ENCODE results near the gene NLK. TPM values are rescaled to one million over a fixed set of nuclear protein-coding genes. Genes with fewer than 3 reads are reported as not detected.

The NLK gene
- total and polyA plus RNA-seq, 2 of the 13 experiments (the other 11 are each of a cell fraction or from before 2014, with no cell fraction given) = 13.4 to 14.6 TPM

- TF ChIP-seq CSRNP1 (CRISPR knock-in tag; IDR thresholded peaks at IDR 0.05) (peak; percentile 58; the same call in 1 of the 2 replicates), PHF21A (CRISPR knock-in tag; IDR thresholded peaks at IDR 0.05) (peak; percentile 59; the same call in 1 of the 2 replicates), ZBTB25 (CRISPR knock-in tag; IDR thresholded peaks at IDR 0.05) (peak; percentile 37; the same call in 1 of the 2 replicates), CHD2 (IDR thresholded peaks at IDR 0.05; ENCODE audit: low read depth, low read length) (peak; percentile 84), KMT2B (CRISPR knock-in tag; IDR thresholded peaks at IDR 0.05) (peak; percentile 77), ETV5 (CRISPR knock-in tag; IDR thresholded peaks at IDR 0.05; ENCODE audit: borderline replicate concordance) (peak; percentile 47; the same call in 1 of the 2 replicates), TBL1XR1 (IDR thresholded peaks at IDR 0.05; ENCODE audit: borderline replicate concordance, low read length, partially characterized antibody) (no peak), ZBTB20 (CRISPR knock-in tag; IDR thresholded peaks at IDR 0.05; ENCODE audit: borderline replicate concordance, low read depth) (peak; percentile 39; the same call in 1 of the 2 replicates), MAFG (CRISPR knock-in tag; IDR thresholded peaks at IDR 0.05) (no peak), DRAP1 (CRISPR knock-in tag; IDR thresholded peaks at IDR 0.05) (peak; percentile 60; the same call in 1 of the 2 replicates), NCOA2 (CRISPR knock-in tag; IDR thresholded peaks at IDR 0.05) (no peak), ZNF224 (CRISPR knock-in tag; IDR thresholded peaks at IDR 0.05) (no peak), KLF13 (CRISPR knock-in tag; IDR thresholded peaks at IDR 0.05) (no peak), NR2F6 (IDR thresholded peaks at IDR 0.05) (no peak), NR2F6 (CRISPR knock-in tag; IDR thresholded peaks at IDR 0.05) (no peak), REPIN1 (CRISPR knock-in tag; IDR thresholded peaks at IDR 0.05; ENCODE audit: borderline replicate concordance, low read depth) (peak; percentile 56; the same call in 1 of the 2 replicates), TARDBP (CRISPR knock-in tag; IDR thresholded peaks at IDR 0.05) (peak; percentile 55; the same call in 1 of the 2 replicates), NR3C1 (CRISPR knock-in tag; IDR thresholded peaks at IDR 0.05) (no peak), ATF5 (CRISPR knock-in tag; IDR thresholded peaks at IDR 0.05; ENCODE audit: low read depth) (no peak), IKZF4 (CRISPR knock-in tag; IDR thresholded peaks at IDR 0.05; ENCODE audit: borderline replicate concordance, low read depth, not compliant biosample characterization) (no peak), ZNF879 (CRISPR knock-in tag; IDR thresholded peaks at IDR 0.05) (no peak), HDAC1 (CRISPR knock-in tag; IDR thresholded peaks at IDR 0.05) (peak; percentile 40; the same call in 1 of the 2 replicates), TBX3 (IDR thresholded peaks at IDR 0.05; ENCODE audit: borderline replicate concordance) (peak; percentile 16; the same call in 1 of the 2 replicates), ZFP36L1 (CRISPR knock-in tag; IDR thresholded peaks at IDR 0.05) (no peak), GABPA (IDR thresholded peaks at IDR 0.05; ENCODE audit: low read depth, low read length) (peak; percentile 81), GABPA (CRISPR knock-in tag; IDR thresholded peaks at IDR 0.05; ENCODE audit: low read depth) (peak; percentile 89), PBX3 (CRISPR knock-in tag; IDR thresholded peaks at IDR 0.05; ENCODE audit: borderline replicate concordance) (peak; percentile 99; the same call in 1 of the 2 replicates)
Observed at GRCh38 chr17:28041068-28041843, 1.2 kb upstream of the NLK start (continued).
